GM18508 (cell line): ENCODE results near the gene AGFG1.

Experiments
- ATAC-seq: cut with Tn5 transposase; IDR thresholded peaks from one replicate; pipeline ENCODE4 v1.9.1; 2021; ENCODE audit warnings: moderate number of reproducible peaks; ENCODE audit not compliant: insufficient read depth, unreplicated experiment

Gene AGFG1

GRCh38 chr2:227471924-227472264, at the start of gene AGFG1:
Gene AGFG1 (plus strand): TSS chr2:227472156. CDS start chr2:227472422, 266 bp downstream.
- ATAC-seq = peak; percentile 75

- no peak for ATAC-seq
Observed at GRCh38 chr2:227423656-227424499, 48.1 kb upstream of the AGFG1 start.

GRCh38 chr2:227428731-227429285, 43.1 kb upstream of the AGFG1 start:
- no peak for ATAC-seq

GRCh38 chr2:227430639-227431038, 41.3 kb upstream of the AGFG1 start:
- no peak for ATAC-seq

GRCh38 chr2:227433171-227433570, 38.8 kb upstream of the AGFG1 start:
- ATAC-seq = no peak

GRCh38 chr2:227436436-227437174, 35.4 kb upstream of the AGFG1 start:
- no peak for ATAC-seq

GRCh38 chr2:227439214-227439613, 32.7 kb upstream of the AGFG1 start:
- ATAC-seq = no peak

GRCh38 chr2:227442639-227443038, 29.3 kb upstream of the AGFG1 start:
- ATAC-seq = no peak

- ATAC-seq = no peak
Observed at GRCh38 chr2:227443889-227444568, 27.9 kb upstream of the AGFG1 start.

- ATAC-seq = no peak
Observed at GRCh38 chr2:227447606-227448005, 24.4 kb upstream of the AGFG1 start.

- ATAC-seq = no peak
Observed at GRCh38 chr2:227450311-227450841, 21.6 kb upstream of the AGFG1 start.

GRCh38 chr2:227450926-227451654, 20.9 kb upstream of the AGFG1 start:
- no peak for ATAC-seq

GRCh38 chr2:227451655-227451992, 20.3 kb upstream of the AGFG1 start:
- no peak for ATAC-seq

- no peak for ATAC-seq
Observed at GRCh38 chr2:227453810-227454209, 18.1 kb upstream of the AGFG1 start.

GRCh38 chr2:227454323-227454860, 17.6 kb upstream of the AGFG1 start:
- no peak for ATAC-seq

GRCh38 chr2:227455200-227455599, 16.8 kb upstream of the AGFG1 start:
- ATAC-seq = no peak

GRCh38 chr2:227456102-227456501, 15.9 kb upstream of the AGFG1 start:
- no peak for ATAC-seq

GRCh38 chr2:227456772-227457171, 15.2 kb upstream of the AGFG1 start:
- ATAC-seq = no peak

- ATAC-seq = peak; percentile 21
Observed at GRCh38 chr2:227460070-227460485, 11.9 kb upstream of the AGFG1 start.

- ATAC-seq = no peak
Observed at GRCh38 chr2:227460833-227461232, 11.1 kb upstream of the AGFG1 start.
